GM12892 (cell line): Measurements from ENCODE around the gene CSNK2A1.

Experiments
- POLR2A ChIP-seq: IDR thresholded peaks from 2 replicates; pipeline ENCODE4 v1.6.1; 2011; ENCODE audit warnings: low read depth, low read length, control low read depth
- POLR2AphosphoS5 ChIP-seq: IDR thresholded peaks from 2 replicates; pipeline ENCODE4 v1.6.1; 2011; ENCODE audit warnings: low read depth, low read length, control low read depth
- TAF1 ChIP-seq: IDR thresholded peaks from 2 replicates; pipeline ENCODE4 v1.6.1; 2011; ENCODE audit warnings: low read depth, mild to moderate bottlenecking, control low read depth, low read length, borderline replicate concordance

- TF ChIP-seq POLR2A, result no peak
- no peak for TF ChIP-seq POLR2AphosphoS5
- no peak for TF ChIP-seq TAF1
Observed at GRCh38 chr20:556984-557383, 13.4 kb upstream of the CSNK2A1 start.
